HG02970 (cell line): ENCODE results near the gene SLC9A3.

ENCODE experiments used
- ATAC-seq: cut with Tn5 transposase; IDR thresholded peaks from one replicate; pipeline ENCODE4 v1.9.1; 2021; ENCODE audit warnings: mild to moderate bottlenecking, moderate library complexity, moderate number of reproducible peaks; ENCODE audit not compliant: unreplicated experiment, low FRiP score

SLC9A3 gene

DNA sequence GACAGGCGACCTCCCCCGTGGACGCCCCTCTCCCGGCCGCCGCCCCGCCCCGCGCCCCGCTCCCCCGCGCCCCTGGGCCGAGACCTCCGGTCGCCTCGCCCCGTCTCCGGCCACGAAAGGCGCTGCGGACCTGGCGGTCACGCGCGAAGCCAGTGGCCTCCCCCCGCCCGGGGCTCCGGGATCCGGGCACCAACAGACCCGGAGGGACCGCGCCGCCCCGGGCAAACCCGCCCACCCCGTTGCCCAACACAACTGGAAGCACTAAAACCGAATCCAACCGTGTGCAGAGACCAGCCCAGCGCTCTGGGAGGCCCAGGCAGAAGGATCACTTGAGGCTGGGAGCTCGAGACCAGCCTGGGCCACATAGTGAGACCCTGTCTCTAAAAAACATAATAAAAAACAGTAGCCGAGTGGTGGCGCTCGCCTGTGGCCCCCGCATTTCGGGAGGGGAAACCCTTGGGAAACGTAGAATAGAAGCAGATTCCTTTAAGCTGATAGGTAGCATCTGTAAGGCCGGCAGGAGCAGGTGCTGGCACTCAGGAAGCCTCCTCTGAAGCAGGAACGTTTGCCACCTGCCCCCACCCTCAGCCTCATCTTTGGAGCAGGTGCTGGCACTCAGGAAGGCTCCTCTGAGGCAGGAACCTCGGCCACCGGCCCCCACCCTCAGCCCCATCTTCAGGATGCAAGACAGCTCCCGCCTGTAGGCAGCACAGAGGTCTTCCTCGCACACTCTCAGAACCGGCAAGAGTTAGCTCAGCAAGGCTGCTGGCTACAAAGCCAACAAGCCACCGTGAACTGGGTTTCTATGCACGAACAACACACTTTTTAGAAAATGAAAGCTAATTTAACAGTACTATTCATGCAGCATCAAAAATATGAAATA, 4.6 kb upstream of the SLC9A3 start:
- no peak for ATAC-seq

DNA sequence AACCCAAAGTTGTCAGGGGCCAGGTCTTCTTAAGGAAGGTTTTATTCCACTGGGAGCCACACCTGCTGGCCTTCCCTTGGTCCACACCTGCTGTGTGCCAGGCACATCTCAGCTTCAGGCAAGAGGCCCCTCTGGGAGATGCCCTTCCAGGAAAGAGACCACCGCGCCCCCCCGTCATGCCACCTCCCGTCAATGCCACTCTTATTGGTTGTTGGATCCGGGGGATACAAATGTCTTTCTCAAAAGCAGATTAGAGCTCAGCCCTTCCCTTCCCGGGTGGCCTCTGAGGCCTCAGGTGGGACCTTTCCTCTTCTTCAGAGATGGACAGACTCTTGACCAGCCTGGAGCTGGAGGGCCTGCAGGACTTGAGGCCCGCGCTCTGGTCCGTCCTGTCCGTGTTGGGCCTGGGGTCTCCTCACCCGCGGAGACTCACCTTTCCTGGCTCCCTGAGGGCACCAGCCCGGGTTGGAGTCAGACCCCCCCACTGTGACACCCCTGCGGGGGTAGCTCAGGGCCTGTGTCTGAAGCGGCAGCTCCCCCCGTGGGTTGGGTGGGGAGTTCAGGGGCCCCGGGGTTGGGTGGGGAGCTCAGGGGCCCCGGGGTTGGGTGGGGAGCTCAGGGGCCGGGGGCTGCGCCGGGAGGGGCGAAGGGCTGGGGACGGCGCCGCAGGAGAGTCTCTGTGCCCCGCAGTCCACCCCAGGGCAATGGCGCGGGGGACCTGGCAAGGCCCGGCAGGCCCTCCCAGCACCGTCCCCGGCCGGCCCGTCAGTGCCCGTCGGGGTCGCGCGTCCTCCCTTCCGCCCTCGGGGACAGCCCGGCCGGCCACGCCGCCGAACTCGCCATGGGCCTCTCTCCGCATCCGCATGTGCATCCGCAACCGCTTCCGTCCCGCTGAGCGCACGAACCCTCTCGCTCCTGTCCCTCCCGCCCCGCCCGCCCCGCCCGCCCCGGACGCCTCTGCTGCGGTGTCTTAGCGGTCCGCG, 3.7 kb upstream of the SLC9A3 start:
- ATAC-seq, result no peak

DNA sequence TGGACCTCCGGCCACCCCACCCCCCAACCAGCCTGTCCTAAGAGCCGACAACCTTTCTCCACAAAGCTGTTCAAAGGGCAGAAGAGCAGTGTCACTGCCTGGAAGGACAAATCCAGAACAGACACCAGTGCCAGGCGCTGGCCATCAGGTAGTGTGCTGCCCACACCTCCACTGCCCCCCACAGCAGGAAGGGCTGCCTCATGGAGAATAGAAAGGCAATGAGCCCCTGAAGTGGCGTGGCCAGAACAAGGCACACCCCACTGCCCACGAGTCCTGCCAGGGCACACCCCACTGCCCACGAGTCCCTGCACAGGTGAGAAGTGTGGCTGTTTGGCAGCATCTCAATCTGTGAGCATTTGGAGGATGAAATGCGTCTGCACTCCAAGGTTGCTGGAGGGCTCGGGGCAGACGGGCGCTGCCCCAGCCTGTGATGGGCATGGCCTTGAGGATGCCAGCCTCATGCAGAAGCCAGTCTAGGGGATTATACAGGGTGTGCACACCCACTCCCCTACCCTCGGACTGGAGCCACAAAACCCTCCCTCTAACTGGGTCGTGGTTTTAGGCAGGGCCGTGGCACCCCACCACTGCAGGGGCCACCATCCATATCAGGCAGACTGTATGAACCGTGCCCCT, 2.3 kb upstream of the SLC9A3 start:
- no peak for ATAC-seq

DNA sequence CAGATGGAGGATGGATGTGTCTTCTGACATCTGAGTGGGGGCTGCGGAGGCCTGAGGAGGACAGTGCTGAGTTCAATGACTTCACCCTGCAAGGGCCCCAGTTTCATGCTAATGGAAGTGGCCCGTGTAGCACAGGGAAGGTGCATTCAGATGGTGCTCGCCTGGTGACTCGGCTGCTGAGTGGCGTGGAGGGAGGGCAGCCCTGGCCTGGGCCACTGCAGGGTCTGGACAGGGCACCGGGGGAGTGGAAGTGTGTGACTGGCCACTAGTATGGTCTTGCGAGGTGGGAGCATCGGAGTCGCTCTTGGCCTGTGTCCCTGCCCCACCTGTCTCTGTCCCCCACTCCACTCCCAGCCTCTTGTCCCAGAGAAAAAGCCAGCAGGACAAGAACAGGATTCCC, 1.7 kb upstream of the SLC9A3 start:
- no peak for ATAC-seq

DNA sequence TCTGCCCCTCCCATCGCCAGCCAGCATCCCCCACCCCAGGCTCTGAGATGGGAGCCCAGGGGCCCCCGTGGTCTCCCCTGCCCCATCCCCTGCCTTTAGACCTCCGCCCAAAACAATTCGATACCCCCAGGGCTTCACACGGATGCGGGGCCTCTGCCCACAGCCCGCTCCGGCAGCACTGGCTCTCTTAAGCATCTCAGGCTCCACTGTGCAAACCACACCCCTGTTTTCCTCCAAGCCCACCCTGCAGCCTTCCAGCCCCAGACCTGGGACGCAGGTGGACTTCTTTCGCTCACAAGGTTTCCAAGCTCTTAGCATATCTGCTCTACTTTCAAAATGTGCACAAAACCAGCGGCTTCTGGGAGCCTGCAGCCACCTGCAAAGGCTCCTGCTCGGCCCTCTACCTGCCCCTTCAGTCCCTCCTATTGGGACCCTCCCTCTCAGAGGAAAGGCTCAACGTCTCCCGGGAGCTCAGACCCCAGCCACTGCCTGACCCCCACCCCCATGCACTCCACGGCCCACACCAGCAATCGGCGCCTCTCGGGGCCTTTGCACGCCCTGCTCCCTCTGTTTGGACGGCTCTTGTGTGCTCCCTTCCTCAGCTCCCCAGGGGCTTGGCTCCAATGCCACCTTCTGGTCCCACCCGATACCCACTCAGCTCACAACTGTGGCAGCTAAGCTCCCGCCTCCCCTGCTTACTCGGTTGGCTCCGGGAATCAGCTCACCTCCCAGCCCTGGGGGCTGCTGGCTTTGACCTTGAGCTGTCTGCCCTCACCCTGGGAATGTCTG, 918 bp upstream of the SLC9A3 start:
- ATAC-seq, result no peak

DNA sequence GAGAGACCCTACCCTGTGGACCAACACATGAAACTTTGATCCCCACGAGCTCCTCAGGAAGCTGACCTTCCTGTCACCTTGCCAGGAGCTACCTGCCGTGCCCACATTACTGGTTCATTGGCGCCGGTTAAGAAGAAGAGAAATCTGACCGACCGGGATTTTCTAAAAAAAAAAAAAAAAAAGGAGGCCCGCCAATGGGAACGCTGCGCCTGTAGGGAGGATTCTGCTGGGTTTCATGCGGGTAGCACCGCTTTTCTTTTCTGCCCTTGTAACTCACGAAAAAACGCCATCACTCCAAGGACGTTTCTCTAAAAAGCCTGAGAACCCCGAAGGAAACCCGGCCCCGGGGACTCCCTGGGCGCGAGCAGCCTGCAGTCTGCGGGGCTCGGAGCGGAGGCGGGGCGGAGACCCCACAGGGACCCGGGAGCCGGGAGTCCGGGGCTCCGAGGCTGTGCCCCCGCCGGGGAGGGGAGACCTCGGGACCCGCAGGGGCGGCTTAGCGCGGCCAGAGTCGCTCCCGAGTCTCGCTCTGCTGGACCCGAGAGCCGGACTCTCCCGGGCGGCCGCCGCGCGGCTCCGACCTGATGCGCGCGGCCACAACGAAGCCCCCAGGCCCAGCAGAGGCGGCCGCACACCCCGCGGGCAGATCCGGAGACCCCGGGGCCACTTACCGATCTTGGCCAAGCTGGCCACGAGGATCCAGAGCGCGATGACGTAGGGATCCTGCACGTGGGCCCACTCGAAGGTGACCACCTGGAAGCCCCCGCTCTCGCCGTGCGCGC, 617 bp downstream of the SLC9A3 start:
- no peak for ATAC-seq

DNA sequence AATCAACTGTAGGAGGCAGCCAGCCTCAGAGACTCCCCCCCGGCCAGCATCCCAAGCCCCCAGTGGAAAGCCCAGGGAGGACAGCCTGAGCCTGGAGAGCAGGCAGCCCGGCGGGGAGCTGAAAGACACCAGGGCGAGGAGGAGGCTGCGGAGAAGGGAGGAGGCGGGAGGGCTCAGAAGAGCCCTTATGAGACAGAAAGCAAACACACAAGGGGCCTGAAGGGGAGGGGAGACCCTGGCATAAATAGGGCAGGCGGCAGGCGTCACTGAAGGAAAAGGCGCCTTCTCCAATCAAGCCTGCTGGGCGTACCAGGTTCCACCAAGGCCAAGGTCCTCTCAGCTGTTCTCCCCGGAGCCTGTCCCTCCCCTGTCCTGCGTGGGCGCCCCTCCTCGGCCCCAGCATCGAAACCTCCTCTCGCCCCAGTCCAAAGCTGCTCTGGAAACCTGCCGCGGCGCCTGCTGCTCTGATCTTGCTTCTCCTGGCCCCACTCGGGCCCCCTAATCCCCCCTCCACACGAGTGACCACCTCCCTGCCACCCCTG, 1.3 kb downstream of the SLC9A3 start:
- no peak for ATAC-seq

DNA sequence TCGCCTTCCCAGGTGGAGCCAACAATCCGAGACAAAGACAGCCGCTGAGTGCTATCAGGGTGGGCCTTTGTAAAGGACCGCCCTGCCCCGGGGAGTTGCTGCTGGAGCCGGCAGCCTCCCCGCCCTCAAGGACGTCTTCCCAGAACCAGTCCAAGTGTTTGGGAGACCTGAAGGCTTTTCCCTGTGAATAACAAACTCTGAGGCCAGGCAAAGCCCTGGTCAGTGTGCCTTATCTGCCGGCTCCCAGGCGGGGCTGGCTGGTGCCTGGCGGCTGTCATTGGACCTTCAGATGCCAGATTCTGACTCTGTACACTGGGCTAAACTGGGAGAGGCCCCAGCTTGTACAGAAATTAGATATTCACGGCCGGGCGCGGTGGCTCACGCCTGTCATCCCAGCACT, 2.1 kb downstream of the SLC9A3 start:
- no peak for ATAC-seq

DNA sequence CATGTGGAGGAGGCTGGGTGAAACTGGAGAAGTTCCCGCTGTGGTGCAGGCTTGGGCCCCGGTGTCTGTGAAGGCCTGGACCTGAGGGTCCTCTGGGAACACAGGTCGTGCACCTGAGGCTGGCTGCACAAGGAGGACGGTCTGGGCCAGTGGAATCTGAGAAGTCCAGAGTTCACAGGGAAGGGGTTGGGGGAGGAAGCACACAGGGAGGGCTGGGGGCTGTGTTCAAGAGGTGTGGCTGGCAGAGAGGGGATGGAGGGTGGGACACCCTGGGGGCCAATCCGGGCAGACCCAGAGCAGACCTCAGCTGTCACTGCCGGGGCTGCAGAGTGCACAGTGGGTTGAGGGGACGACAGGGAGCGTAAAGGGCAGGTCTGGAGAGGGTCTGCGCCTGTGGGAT, 2.6 kb downstream of the SLC9A3 start:
- ATAC-seq, result no peak

DNA sequence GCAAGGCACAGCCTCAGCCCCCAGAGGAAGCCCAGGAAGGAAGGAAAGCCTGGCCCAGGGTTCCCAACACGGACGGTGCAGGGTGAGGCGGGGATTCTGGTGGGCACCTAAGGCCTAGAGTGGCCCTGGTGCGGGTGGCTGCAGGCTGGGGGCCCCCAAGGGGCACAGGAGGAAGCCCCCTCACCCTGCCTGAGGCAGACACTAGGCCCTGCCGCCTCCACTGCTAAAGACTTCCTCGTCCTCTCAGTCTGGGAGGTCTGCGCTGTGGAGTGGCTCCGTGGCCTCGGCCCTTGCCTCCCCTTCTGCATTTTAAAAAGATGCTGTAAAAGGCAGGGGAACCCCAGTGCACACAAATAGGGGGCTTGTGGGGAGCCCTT, 3.4 kb downstream of the SLC9A3 start:
- no peak for ATAC-seq

DNA sequence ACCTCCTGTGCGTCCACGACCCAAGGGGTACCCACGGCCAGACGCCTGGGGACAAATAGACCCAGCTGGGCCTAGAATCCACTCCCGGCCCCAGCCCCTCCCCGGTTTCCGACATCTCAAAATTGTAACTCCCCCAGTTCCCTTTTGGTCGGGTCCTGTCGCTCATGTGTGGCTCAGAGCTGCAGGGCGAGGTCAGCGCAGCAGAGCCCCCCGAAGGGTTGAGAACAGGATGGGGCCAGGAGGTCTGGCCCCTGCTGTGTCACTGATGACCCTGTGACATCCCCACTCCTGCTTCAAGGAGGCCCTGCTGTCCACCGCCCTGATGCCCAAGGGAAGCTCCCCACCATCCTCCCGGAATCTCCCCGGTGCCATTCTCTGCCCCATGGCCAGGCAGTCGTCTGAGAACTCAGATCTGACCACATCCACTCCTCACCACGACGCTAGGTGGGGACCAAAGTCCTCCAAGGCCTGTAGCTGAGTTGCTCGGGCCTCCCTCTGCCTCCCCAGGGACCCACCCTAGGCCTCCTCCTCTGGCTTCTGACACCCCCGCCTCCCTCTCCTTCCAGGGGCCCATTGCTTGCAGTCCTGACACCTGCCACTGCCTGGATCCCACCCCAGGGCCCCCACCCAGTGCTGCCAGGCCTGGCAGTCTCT, 3.9 kb downstream of the SLC9A3 start:
- ATAC-seq, result no peak

DNA sequence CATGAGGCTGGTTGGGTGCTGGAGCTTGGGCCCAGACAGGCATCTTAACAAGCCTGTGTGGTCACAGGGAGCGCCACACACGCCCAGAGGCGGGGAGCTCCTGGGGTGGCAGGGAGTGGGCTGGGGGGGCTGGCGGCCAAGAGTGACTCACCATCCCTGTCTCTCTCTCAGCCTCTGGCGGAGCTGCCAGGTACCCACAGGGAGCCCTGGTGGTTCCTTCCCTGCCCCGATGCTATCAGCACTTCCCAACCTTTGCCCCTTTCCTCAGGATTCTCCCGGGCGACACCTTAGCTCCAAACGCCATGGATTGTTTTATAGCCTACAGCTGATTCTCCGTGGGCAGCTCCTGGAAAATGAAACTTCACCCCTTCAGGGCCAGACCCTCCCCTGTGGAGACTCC, 5.5 kb downstream of the SLC9A3 start:
- no peak for ATAC-seq

DNA sequence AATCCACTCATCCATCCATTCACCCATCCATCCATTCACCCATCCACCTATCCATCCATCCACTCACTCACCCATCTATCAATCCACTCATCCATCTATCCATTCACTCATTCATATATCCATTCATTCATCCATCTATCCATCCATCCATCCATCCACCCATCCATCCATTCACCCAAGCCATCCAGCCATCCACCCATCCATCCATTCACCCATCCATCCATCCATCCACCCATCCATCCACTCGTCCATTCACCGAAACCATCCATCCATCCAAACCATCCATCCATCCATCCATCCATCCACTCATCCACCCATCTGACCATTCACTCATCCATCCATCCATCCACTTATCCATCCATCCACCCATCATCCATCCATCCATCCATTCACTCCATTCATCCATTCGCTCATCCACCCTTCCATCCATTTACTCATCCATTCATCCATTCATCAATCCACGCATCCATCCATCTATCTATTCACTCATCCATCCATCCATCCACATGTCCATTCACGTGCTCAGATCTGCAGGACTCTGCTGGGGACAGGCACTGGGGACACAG, 6.6 kb downstream of the SLC9A3 start:
- ATAC-seq, result no peak

DNA sequence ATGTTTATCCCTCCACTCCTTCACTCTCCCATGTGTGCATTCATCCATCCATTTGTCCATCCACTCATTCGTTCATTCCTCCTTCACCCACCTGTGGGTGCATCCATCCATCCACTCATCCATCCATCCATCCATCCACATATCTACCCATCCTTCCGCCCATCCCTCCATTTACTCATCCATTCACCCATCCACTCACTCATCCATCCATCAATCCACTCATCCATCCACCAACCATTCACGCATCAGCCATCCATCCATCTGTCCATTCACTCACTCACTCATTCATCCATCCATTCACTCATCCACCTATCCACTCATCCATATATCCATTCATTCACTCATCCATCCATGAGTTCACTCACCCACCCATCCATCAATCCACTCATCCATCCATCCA, 7.3 kb downstream of the SLC9A3 start:
- no peak for ATAC-seq

DNA sequence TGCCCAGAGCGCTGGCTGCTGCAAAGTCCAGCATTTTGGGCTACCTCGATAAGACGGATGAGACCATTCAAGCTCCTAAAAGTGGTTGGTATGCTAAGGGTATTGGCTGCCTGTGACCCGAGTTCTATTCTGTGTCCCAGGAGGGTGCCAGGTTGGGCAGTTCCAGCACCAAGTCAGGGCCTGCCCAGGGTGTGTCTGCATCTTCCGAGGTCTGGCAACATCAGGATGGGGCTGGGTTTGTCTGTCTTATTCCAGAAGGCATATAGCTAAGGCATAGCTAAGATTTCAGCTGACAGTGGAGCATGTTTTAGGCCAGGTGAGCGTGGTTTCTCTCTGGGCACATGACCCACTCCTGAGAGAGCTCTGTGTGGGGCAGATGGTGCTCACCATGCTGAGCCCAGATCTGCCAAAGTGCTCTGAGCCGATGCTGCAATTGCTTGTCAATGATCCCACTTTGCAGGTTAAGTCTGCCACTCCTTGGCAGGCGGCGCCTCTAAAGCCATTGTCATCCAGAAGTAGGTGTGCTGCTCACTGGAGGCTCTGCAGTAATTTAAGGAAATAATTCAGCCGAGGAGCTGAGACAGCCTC, 7.8 kb downstream of the SLC9A3 start:
- no peak for ATAC-seq

DNA sequence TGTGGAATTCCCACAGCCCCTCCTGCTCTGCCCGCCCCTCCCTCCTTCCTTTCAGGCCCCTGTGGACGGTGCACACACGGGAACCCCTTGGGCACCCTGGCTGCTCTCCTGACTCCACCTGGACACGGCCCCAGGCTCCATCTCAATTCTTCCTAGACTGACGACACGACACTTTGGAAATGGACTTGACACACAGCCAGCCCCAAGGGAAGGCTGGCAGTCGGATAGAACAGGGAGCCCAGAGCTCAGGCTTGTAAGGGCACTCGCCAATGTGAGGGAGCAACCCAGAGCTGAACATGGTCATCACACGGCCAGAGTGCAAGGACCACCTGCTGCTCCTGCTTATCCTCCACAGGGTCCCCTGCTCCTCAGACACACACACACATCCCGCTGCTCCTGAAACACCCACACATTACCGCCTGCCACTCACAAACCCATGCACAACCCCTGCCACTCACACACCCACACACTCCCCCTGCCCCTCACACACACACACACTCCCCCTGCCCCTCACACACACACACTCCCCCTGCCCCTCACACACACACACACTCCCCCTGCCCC, 8.9 kb downstream of the SLC9A3 start:
- ATAC-seq, result no peak

DNA sequence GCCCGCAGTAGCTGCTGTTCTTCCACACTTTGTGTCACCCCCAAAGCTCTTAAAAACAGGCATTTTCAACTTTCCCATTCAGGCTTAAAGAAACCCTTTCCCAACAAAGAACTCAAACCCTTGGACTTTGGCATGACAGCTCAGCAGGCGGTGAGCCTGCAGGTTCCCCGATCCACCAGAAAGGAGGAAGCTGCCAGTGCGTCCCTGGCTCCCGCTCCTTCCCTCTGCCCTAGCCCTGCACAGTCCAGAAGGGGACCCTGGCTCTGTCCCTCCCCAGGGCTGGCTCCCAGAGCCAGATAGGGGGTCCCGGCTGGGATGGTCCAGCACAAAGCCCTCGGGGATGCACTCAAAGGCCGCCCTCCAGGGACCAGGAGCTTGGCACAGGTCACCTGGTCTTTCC, 9.6 kb downstream of the SLC9A3 start:
- no peak for ATAC-seq

DNA sequence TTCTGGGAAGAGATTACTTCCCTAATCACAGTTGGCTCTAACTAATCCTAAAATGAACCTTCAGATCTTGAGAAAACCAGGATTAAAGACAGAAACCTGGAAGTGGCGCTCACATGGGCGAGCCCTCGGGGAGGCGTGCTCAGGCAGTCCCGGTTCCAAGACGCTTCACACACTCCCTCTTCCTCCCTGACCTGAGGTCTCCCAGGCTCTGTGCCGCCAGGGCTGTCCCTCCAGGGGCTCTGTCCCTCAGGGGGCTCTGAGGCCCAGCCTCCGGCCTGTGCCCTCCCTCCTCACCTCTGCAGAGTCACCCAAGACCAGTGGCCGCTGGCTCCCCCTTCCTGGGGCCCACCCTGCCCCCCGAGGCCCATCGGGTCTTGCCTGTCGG, 10.2 kb downstream of the SLC9A3 start:
- no peak for ATAC-seq
